ENCODE results near the gene UNC13A. TPM values are rescaled to one million over a fixed set of nuclear protein-coding genes. Genes with fewer than 3 reads are reported as not detected.

Gene UNC13A
- total RNA-seq, 1 experiment from 2014 or later = 0.18 TPM

- no peak overlapping the region for H3K4me3 Mint-ChIP-seq (ENCODE audit: unreplicated experiment)
- peaks cover 7% of the 10 kb centered on the region for H3K4me1 Mint-ChIP-seq (ENCODE audit: low read depth, unreplicated experiment)
- H3K27me3 Mint-ChIP-seq (ENCODE audit: insufficient read depth, unreplicated experiment) = no peaks in the 10 kb centered on the region
- Histone ChIP-seq H3K4me3 (ENCODE audit: low read depth, low read length) (no peak overlapping the region), H3K27me3 (replicated peaks; ENCODE audit: control insufficient read depth, insufficient read depth, low read length) (no peaks in the 10 kb centered on the region), H3K36me3 (ENCODE audit: control insufficient read depth, insufficient read depth, low read length) (peaks cover 3% of the 10 kb centered on the region; the same call in 1 of the 2 replicates), H3K9me3 (no peaks in the 10 kb centered on the region), H3K4me1 (no peaks in the 10 kb centered on the region)
- intact Hi-C loops (cut with micrococcal nuclease; ENCODE audit: unreplicated experiment) = no loop called here
- BruUV-seq (replicated peaks) = TSS peak; percentile 57
- ChIA-PET POLR2A (no interaction called here), CTCF (no interaction called here)
- no peak for DNase-seq
- peaks cover 54% of the 10 kb centered on the region for H3K36me3 Mint-ChIP-seq (ENCODE audit: insufficient read depth, unreplicated experiment)
- H3K27ac Mint-ChIP-seq (ENCODE audit: unreplicated experiment) = no peak overlapping the region
- no peaks in the 10 kb centered on the region for H3K9me3 Mint-ChIP-seq (ENCODE audit: unreplicated experiment)
- no peak for TF ChIP-seq CTCF (IDR thresholded peaks at IDR 0.05; ENCODE audit: insufficient read depth in 1 of 2, low read depth in 1 of 2, low read length in 1 of 2, severe bottlenecking in 1 of 2, unreplicated experiment in 1 of 2)
Observed at GRCh38 chr19:17581211-17581874, 106.8 kb downstream of the UNC13A start.

- POLR2A ChIA-PET = interaction anchor here (0.6 kb wide), 1 partner anchor 279 kb away, joined by 6 read pairs; no protein-coding TSS in a partner anchor
- no peak for DNase-seq
Observed at GRCh38 chr19:17580470-17581144, 107.5 kb downstream of the UNC13A start.

More at GRCh38 chr19:17580470-17581144, 107.5 kb downstream of the UNC13A start:
- CTCF ChIA-PET = no interaction called here
- Mint-ChIP-seq H3K4me1 (ENCODE audit: low read depth, unreplicated experiment) (peaks cover 7% of the 10 kb centered on the region), H3K27me3 (ENCODE audit: insufficient read depth, unreplicated experiment) (no peaks in the 10 kb centered on the region), H3K27ac (ENCODE audit: unreplicated experiment) (no peak overlapping the region), H3K36me3 (ENCODE audit: insufficient read depth, unreplicated experiment) (peaks cover 62% of the 10 kb centered on the region), H3K4me3 (ENCODE audit: unreplicated experiment) (no peak overlapping the region), H3K9me3 (ENCODE audit: unreplicated experiment) (no peaks in the 10 kb centered on the region)
- peak in 1 of 2 experiments; percentile 6 for TF ChIP-seq CTCF (IDR thresholded peaks at IDR 0.05; ENCODE audit: insufficient read depth in 1 of 2, low read depth in 1 of 2, low read length in 1 of 2, severe bottlenecking in 1 of 2, unreplicated experiment in 1 of 2)
- no TSS peak for BruUV-seq (replicated peaks)
- Histone ChIP-seq H3K4me1 (no peaks in the 10 kb centered on the region), H3K4me3 (ENCODE audit: low read depth, low read length) (no peak overlapping the region), H3K27me3 (replicated peaks; ENCODE audit: control insufficient read depth, insufficient read depth, low read length) (no peaks in the 10 kb centered on the region), H3K9me3 (no peaks in the 10 kb centered on the region), H3K36me3 (ENCODE audit: control insufficient read depth, insufficient read depth, low read length) (peaks cover 5% of the 10 kb centered on the region)
- intact Hi-C loops (cut with micrococcal nuclease; ENCODE audit: unreplicated experiment) = no loop called here
